ENCODE results near the gene COX7B2. TPM values are rescaled to one million over a fixed set of nuclear protein-coding genes. Genes with fewer than 3 reads are reported as not detected.

Gene COX7B2
- total RNA-seq, 1 experiment from 2014 or later, result 15.4 TPM

- intact Hi-C loops (cut with micrococcal nuclease; ENCODE audit: unreplicated experiment), result no loop called here
- no peaks in the 10 kb centered on the region for H3F3A ChIP-seq (ENCODE audit: insufficient read depth, low read depth)
- no peak overlapping the region for H3K27ac ChIP-seq
- H3K4me2 ChIP-seq, result no peak overlapping the region
- H3K9me2 ChIP-seq (ENCODE audit: insufficient read depth), result no peaks in the 10 kb centered on the region
- H3K36me3 ChIP-seq (ENCODE audit: low read depth), result 0 out of 2 replicates have a peak, but pooled peaks cover 5% of the 10 kb centered on the region
- H2AFZ ChIP-seq, result no peak overlapping the region
- no peaks in the 10 kb centered on the region for H3K27me3 ChIP-seq (ENCODE audit: insufficient read depth, low read depth)
- H4K20me1 ChIP-seq (ENCODE audit: insufficient read depth), result 0 out of 2 replicates have a peak, but pooled peaks cover 4% of the 10 kb centered on the region
- H3K4me3 ChIP-seq, result no peak overlapping the region
- TF ChIP-seq EZH2 (IDR thresholded peaks at IDR 0.05; ENCODE audit: low read depth), result no peak
- no peak for TF ChIP-seq CTCF (conservative IDR thresholded peaks at IDR 0.05)
- no peak for DNase-seq
- POLR2A ChIA-PET (ENCODE audit: unreplicated experiment), result no interaction called here
- CTCF ChIA-PET, result no interaction called here
- H3K9me3 ChIP-seq (ENCODE audit: insufficient read depth, low read depth), result no peaks in the 10 kb centered on the region
- no peaks in the 10 kb centered on the region for H3K4me1 ChIP-seq (replicated peaks; ENCODE audit: insufficient read depth)
- H3K79me2 ChIP-seq (ENCODE audit: low read depth), result 0 out of 2 replicates have a peak, but pooled peaks cover 6% of the 10 kb centered on the region
- BruUV-seq (replicated peaks), result no TSS peak
Measured at GRCh38 chr4:46874811-46875210, 34.2 kb downstream of the COX7B2 start.

- Histone ChIP-seq H3K9me2 (ENCODE audit: insufficient read depth) (no peaks in the 10 kb centered on the region), H3F3A (ENCODE audit: insufficient read depth, low read depth) (no peaks in the 10 kb centered on the region), H3K27ac (no peak overlapping the region), H3K79me2 (ENCODE audit: low read depth) (0 out of 2 replicates have a peak, but pooled peaks cover 6% of the 10 kb centered on the region), H3K4me3 (no peak overlapping the region), H2AFZ (no peak overlapping the region), H3K9me3 (ENCODE audit: insufficient read depth, low read depth) (no peaks in the 10 kb centered on the region), H3K4me2 (no peak overlapping the region), H3K4me1 (replicated peaks; ENCODE audit: insufficient read depth) (no peaks in the 10 kb centered on the region), H3K36me3 (ENCODE audit: low read depth) (0 out of 2 replicates have a peak, but pooled peaks cover 5% of the 10 kb centered on the region), H3K27me3 (ENCODE audit: insufficient read depth, low read depth) (no peaks in the 10 kb centered on the region), H4K20me1 (ENCODE audit: insufficient read depth) (0 out of 2 replicates have a peak, but pooled peaks cover 4% of the 10 kb centered on the region)
- no peak for DNase-seq
- no TSS peak for BruUV-seq (replicated peaks)
- ChIA-PET CTCF (no interaction called here), POLR2A (ENCODE audit: unreplicated experiment) (no interaction called here)
- intact Hi-C loops (cut with micrococcal nuclease; ENCODE audit: unreplicated experiment), result no loop called here
- TF ChIP-seq CTCF (conservative IDR thresholded peaks at IDR 0.05) (no peak), EZH2 (IDR thresholded peaks at IDR 0.05; ENCODE audit: low read depth) (no peak)
Measured at GRCh38 chr4:46870411-46870810, 38.6 kb downstream of the COX7B2 start.

GRCh38 chr4:46856333-46856732 is 52.7 kb downstream of the COX7B2 start:
- Histone ChIP-seq H3K27ac (no peak overlapping the region), H3K4me2 (no peak overlapping the region), H4K20me1 (ENCODE audit: insufficient read depth) (no peaks in the 10 kb centered on the region), H3K4me1 (replicated peaks; ENCODE audit: insufficient read depth) (no peaks in the 10 kb centered on the region), H3K27me3 (ENCODE audit: insufficient read depth, low read depth) (no peaks in the 10 kb centered on the region), H3F3A (ENCODE audit: insufficient read depth, low read depth) (no peaks in the 10 kb centered on the region), H3K4me3 (no peak overlapping the region), H3K9me3 (ENCODE audit: insufficient read depth, low read depth) (no peaks in the 10 kb centered on the region), H2AFZ (no peak overlapping the region), H3K9me2 (ENCODE audit: insufficient read depth) (no peaks in the 10 kb centered on the region), H3K36me3 (ENCODE audit: low read depth) (no peaks in the 10 kb centered on the region), H3K79me2 (ENCODE audit: low read depth) (no peaks in the 10 kb centered on the region)
- no peak for TF ChIP-seq CTCF (conservative IDR thresholded peaks at IDR 0.05)
- intact Hi-C loops (cut with micrococcal nuclease; ENCODE audit: unreplicated experiment), result no loop called here
- POLR2A ChIA-PET (ENCODE audit: unreplicated experiment), result no interaction called here
- no TSS peak for BruUV-seq (replicated peaks)
- CTCF ChIA-PET, result no interaction called here
- DNase-seq, result no peak
